HG03095 (cell line): Measurements from ENCODE around the gene PCBP3.
"Not testable (repeated sequence)": the region's sequence is repeated elsewhere in the genome, so short reads cannot be mapped to it uniquely, and the experiment has no call there.

Experiments
- ATAC-seq: cut with Tn5 transposase; IDR thresholded peaks from one replicate; pipeline ENCODE4 v1.9.1; 2021; ENCODE audit warnings: moderate library complexity; ENCODE audit not compliant: unreplicated experiment

PCBP3 gene

GRCh38 chr21:45662623-45663245, 19.2 kb downstream of the PCBP3 start:
- not testable (repeated sequence) for ATAC-seq

- ATAC-seq: no peak
These were observed 25.9 kb downstream of the PCBP3 start for GRCh38 chr21:45669382-45669781.

- ATAC-seq: no peak
These were observed 27.2 kb downstream of the PCBP3 start for GRCh38 chr21:45670731-45671130.

- not testable (repeated sequence) for ATAC-seq
These were observed 35.3 kb downstream of the PCBP3 start for GRCh38 chr21:45678790-45679189.

GRCh38 chr21:45680215-45680614, 36.7 kb downstream of the PCBP3 start:
- no peak for ATAC-seq

- ATAC-seq: no peak
These were observed 51.6 kb downstream of the PCBP3 start for GRCh38 chr21:45695086-45695485.

GRCh38 chr21:45698493-45699184, 55.1 kb downstream of the PCBP3 start:
- no peak for ATAC-seq

- ATAC-seq: no peak
These were observed 55.9 kb downstream of the PCBP3 start for GRCh38 chr21:45699251-45699942.

GRCh38 chr21:45699966-45700365, 56.4 kb downstream of the PCBP3 start:
- ATAC-seq: no peak

- no peak for ATAC-seq
These were observed 56.9 kb downstream of the PCBP3 start for GRCh38 chr21:45700461-45700860.

GRCh38 chr21:45704311-45705108, 61.0 kb downstream of the PCBP3 start:
- ATAC-seq: no peak

- no peak for ATAC-seq
These were observed 62.8 kb downstream of the PCBP3 start for GRCh38 chr21:45706299-45706698.

- no peak for ATAC-seq
These were observed 65.6 kb downstream of the PCBP3 start for GRCh38 chr21:45709173-45709572.

GRCh38 chr21:45709696-45710268, 66.3 kb downstream of the PCBP3 start:
- no peak for ATAC-seq

- not testable (repeated sequence) for ATAC-seq
These were observed 66.8 kb downstream of the PCBP3 start for GRCh38 chr21:45710306-45710705.

- no peak for ATAC-seq
These were observed 70.1 kb downstream of the PCBP3 start for GRCh38 chr21:45713613-45714012.

- no peak for ATAC-seq
These were observed 71.9 kb downstream of the PCBP3 start for GRCh38 chr21:45715441-45715840.

- ATAC-seq: no peak
These were observed 74.9 kb downstream of the PCBP3 start for GRCh38 chr21:45718413-45718812.

- ATAC-seq: no peak
These were observed 75.8 kb downstream of the PCBP3 start for GRCh38 chr21:45719177-45719802.

- not testable (repeated sequence) for ATAC-seq
These were observed 76.7 kb downstream of the PCBP3 start for GRCh38 chr21:45720204-45720603.
